Kidney (tissue), 14 donors: Measurements from ENCODE around the gene ASS1. TPM values are rescaled to one million over a fixed set of nuclear protein-coding genes. Genes with fewer than 3 reads are reported as not detected.

Experiments
- DNase-seq, 5 donors: peaks; one replicate each; pipeline ENCODE4 v3.0.0-alpha.2; 2013 to 2020
- FAIRE-seq: peaks from 2 replicates; lab custom pipeline; 2012; peaks lifted over from hg19 to GRCh38; lab: Jason Lieb, UNC
- H3K27ac ChIP-seq, 2 donors: one replicate each; pipeline ENCODE4 v1.7.0; 2013; ENCODE audit warnings: low read depth in 2 of 2, low read length in 2 of 2, inconsistent platforms in 1 of 2
- H3K27me3 ChIP-seq: one replicate; pipeline ENCODE4 v1.7.1; 2013; ENCODE audit warnings: low read length, inconsistent platforms; ENCODE audit not compliant: control insufficient read depth, insufficient read depth
- H3K36me3 ChIP-seq, 3 donors: one replicate each; pipeline versions ENCODE4 v1.7.0 to v1.7.1; 2013; ENCODE audit warnings: low read length in 3 of 3, control low read depth in 1 of 3, inconsistent platforms in 1 of 3; ENCODE audit not compliant: insufficient read depth in 3 of 3, control insufficient read depth in 2 of 3
- H3K4me1 ChIP-seq, 3 donors: one replicate each; pipeline versions ENCODE4 v1.7.0 to v1.7.1; 2013; ENCODE audit warnings: low read length in 3 of 3, inconsistent platforms in 1 of 3, low read depth in 1 of 3; ENCODE audit not compliant: control insufficient read depth in 2 of 3, insufficient read depth in 2 of 3
- H3K4me3 ChIP-seq, 3 donors: one replicate each; pipeline versions ENCODE4 v1.7.0 to v1.8.1; 2013; ENCODE audit warnings: low read length in 3 of 3, control low read depth in 1 of 3, inconsistent platforms in 1 of 3
- H3K9ac ChIP-seq, 3 donors: one replicate each; pipeline versions ENCODE4 v1.7.0 to v1.7.1; 2013; ENCODE audit warnings: low read length in 3 of 3, control low read depth in 1 of 3, inconsistent platforms in 1 of 3
- H3K9me3 ChIP-seq, 3 donors: one replicate each; pipeline versions ENCODE4 v1.7.0 to v1.7.1; 2013; ENCODE audit warnings: low read length in 3 of 3, control low read depth in 1 of 3, inconsistent platforms in 1 of 3; ENCODE audit not compliant: control insufficient read depth in 2 of 3, insufficient read depth in 1 of 3
- CTCF ChIP-seq: IDR thresholded peaks from 3 replicates; pipeline ENCODE4 v1.5.1; 2012; ENCODE audit warnings: mild to moderate bottlenecking, moderate library complexity, borderline replicate concordance; ENCODE audit not compliant: insufficient read depth; ENCODE audit errors: extremely low read depth
- intact Hi-C: fragments of 100-400 bp; cut with DNase I; formaldehyde crosslinking; loops from one replicate; pipeline ENCODE4 v1.11.1; 2022
- polyA plus RNA-seq: library from polyadenylated mRNA; stranded (reverse); fragments of 350-450 nt; fragmentation: Illumina TruSeq; extraction: RNeasy Lipid Tissue Mini Kit (QIAGEN cat#74804); gene quantifications from one replicate; pipeline ENCODE4 v1.2.3, GENCODE V29; 2014; ENCODE audit warnings: low read depth, low replicate concordance; ENCODE audit not compliant: insufficient read depth
- total RNA-seq: library from RNA; stranded (reverse); fragmentation: NEBNext Ultra II Directional; extraction: Animal tissue kit (Norgen Biotek cat#: 25700); gene quantifications from one replicate; pipeline ENCODE4 v1.2.1, GENCODE V29; 2021
- donor health status: control.
- donor health status: control.
- donor health status: control.
- donor health status: control.
- donor health status: control.
- donor health status: DM: yes; HTN: yes; CAD: no.
- donor health status: Normal renal cell carcinoma (clear cell type).

Gene ASS1
- total and polyA plus RNA-seq, 2 donors from 2014 or later, result 124 to 1,185 TPM

- FAIRE-seq, result no peak
- no peak overlapping the region for H3K27ac ChIP-seq
Measured at GRCh38 chr9:130448035-130448624, 3.4 kb downstream of the ASS1 start.

GRCh38 chr9:130448771-130449603 lies 4.2 kb downstream of the ASS1 start:
- H3K36me3 ChIP-seq, result no peaks in the 10 kb centered on the region
- H3K27me3 ChIP-seq, result no peaks in the 10 kb centered on the region
- no peaks in the 10 kb centered on the region for H3K9me3 ChIP-seq
- intact Hi-C loops, result no loop called here
- no peak overlapping the region for H3K4me3 ChIP-seq
- peaks cover 0 to 66% (median 45%) of the 10 kb centered on the region in 3 donors for H3K4me1 ChIP-seq
- H3K9ac ChIP-seq, result no peak overlapping the region
- no peak for FAIRE-seq
- no peak overlapping the region for H3K27ac ChIP-seq
- no peak for DNase-seq
- no peak for TF ChIP-seq CTCF

More at GRCh38 chr9:130448035-130448624, 3.4 kb downstream of the ASS1 start:
- no peaks in the 10 kb centered on the region for H3K36me3 ChIP-seq
- no peak for DNase-seq
- H3K4me1 ChIP-seq, result peaks cover 0 to 58% (median 36%) of the 10 kb centered on the region in 3 donors
- H3K9ac ChIP-seq, result no peak overlapping the region
- intact Hi-C loops, result no loop called here
- no peak for TF ChIP-seq CTCF
- H3K27me3 ChIP-seq, result no peaks in the 10 kb centered on the region
- peak overlapping the region in 2 of 3 donors; percentile 74 to 84 for H3K4me3 ChIP-seq
- no peaks in the 10 kb centered on the region for H3K9me3 ChIP-seq

- Histone ChIP-seq H3K4me1 (peaks cover 0 to 71% (median 50%) of the 10 kb centered on the region in 3 donors), H3K4me3 (peak overlapping the region in 1 of 3 donors; percentile 21), H3K36me3 (peaks cover 3 to 10% (median 4%) of the 10 kb centered on the region in 3 donors), H3K27ac (peak overlapping the region; percentile 85), H3K9me3 (peaks cover 0 to 2% (median 0%) of the 10 kb centered on the region in 3 donors), H3K9ac (no peak overlapping the region), H3K27me3 (no peaks in the 10 kb centered on the region)
- FAIRE-seq (no peak), DNase-seq (peak; percentile 68 to 90 (median 80))
- intact Hi-C loops, result no loop called here
- no peak for TF ChIP-seq CTCF
Measured at GRCh38 chr9:130450344-130451003, 5.7 kb downstream of the ASS1 start.
